ENCODE data around the gene OR8G1.
"Not testable (repeated sequence)": the region's sequence is repeated elsewhere in the genome, so short reads cannot be mapped to it uniquely, and the experiment has no call there.

OR8G1 gene
- total RNA-seq: 0 reads per million in 2 donors

- DNase-seq: no peak
These were observed at the start of gene OR8G1 for GRCh38 chr11:124240621-124241397. TSS of gene OR8G1 (plus strand) at chr11:124241095. CDS start at chr11:124249676, 8,581 bp downstream.

GRCh38 chr11:124193221-124194010 is 47.5 kb upstream of the OR8G1 start:
- no peak for DNase-seq

DNA sequence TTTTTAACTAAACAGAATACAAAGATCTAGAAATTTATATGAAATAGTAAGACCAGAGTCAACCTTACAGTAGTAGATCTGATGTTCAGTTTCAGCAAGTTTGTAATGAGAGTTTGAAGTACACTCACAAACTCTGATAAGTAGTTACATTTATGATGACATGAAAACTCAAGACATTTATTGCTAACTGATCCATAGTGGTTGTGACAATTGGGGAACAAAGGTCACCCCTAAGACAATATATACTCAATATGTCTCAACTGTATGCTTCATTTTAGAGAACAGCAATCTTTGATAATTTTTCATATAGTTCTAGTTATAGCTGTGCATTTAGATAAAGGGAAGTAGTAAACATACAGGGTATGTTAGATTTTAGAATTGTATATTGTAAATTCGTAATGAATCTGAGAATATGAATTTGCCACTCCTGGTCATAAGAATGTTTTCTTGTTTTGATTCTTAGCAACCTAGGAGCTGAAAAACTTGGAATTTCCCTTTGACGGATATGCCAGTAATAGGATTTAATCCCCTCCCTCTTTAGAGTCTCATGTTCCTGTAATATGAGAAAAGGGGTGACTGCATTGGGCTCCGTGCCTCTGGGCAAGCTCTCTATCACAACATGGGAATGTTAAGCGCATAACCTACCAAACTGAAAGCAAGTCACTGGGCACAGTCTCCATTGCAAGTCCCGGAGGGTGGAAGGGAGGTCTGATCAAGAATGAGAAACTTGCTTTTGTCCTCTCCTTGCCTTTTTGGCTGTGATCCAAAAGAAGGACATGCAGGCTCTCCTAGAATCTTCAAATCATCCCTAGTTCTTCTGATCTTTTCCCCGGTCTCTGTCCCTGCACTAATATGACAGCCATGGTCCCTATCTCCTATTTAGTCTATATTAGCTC is 46.4 kb upstream of the OR8G1 start:
- DNase-seq: no peak

GRCh38 chr11:124195189-124195734 is 45.6 kb upstream of the OR8G1 start:
- DNase-seq: no peak

DNA sequence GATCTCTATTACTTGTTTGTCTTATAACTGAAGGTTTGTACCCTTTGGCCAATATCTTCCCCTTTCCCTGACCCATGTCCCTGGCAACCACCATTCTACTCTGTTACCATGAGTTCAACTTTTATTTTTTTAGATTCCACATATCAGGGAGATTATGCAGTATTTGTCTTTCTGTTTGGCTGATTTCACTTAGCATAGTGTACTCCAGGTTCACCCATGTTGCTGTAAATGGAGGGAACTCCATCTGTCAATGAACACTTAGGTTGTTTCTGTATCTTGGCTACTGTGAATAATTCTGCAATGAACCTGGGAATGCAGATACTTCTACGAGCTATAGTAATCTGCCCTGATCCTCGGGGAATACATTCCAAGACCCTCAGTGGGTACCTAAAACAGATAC is 42.9 kb upstream of the OR8G1 start:
- no peak for DNase-seq

DNA sequence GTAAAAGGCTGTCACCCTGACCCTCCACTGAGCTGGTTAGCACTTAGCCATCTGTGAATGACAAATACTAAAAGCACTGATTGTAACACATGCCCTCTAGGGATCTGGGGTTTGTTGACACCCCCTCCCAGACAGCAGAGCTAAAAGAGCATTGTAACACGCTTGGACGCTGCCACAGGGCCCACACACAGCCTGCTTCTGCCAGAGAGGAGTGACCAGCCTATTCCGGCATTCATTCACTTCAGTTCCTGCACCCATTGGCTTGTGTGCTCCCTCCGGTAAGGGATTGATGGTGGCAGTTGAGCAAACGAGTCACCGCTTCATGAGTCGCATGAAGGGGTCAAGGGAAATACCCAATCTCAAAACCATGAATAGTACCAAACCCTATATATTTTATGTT is 42.0 kb upstream of the OR8G1 start:
- no peak for DNase-seq

- DNase-seq: no peak
These were observed 41.2 kb upstream of the OR8G1 start for GRCh38 chr11:124199702-124200101.

- DNase-seq: no peak
These were observed 40.2 kb upstream of the OR8G1 start for GRCh38 chr11:124200671-124201070.

DNA sequence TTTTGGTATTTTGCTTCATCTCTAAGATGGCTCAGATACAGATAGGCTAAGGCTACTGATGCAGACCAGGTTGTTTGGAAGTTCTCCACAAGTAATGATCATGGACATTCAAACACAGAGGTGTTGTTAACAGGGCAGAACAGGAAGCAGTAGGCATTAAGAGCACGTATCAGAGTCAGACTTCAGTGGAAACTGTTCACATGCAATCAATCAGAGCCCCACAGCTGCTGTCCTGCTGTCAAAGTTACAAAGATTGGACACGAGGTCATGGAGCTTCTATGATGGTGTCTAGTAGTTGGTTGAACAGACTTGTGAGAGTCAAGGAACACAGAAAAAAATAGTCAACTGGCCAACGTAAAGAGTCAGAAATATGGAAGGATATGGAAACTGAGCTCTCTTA is 37.9 kb upstream of the OR8G1 start:
- no peak for DNase-seq

GRCh38 chr11:124204008-124204407 is 36.9 kb upstream of the OR8G1 start:
- DNase-seq: no peak

DNA sequence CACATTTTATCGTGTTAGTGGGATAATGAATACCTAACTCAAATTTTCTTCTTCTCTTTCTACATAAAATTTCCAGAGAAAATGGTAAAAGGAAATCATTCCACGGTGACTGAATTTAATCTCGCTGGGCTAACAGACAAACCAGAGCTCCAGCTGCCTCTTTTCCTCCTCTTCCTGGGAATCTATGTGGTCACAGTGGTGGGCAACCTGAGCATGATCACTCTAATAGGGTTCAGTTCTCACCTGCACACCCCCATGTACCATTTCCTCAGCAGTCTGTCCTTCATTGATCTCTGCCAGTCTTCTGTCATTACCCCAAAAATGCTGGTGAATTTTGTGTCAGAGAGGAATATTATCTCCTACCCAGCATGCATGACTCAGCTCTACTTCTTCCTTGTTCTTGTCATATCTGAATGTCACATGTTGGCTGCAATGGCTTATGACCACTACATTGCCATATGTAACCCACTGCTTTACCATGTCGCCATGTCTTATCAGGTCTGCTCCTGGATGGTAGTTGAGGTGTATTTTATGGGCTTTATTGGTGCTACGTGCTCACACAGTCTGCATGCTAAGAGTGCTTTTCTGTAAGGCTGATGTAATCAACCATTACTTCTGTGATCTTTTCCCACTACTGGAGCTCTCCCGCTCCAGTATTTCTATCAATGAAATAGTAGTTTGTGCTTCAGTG is 33.6 kb upstream of the OR8G1 start:
- DNase-seq: no peak

DNA sequence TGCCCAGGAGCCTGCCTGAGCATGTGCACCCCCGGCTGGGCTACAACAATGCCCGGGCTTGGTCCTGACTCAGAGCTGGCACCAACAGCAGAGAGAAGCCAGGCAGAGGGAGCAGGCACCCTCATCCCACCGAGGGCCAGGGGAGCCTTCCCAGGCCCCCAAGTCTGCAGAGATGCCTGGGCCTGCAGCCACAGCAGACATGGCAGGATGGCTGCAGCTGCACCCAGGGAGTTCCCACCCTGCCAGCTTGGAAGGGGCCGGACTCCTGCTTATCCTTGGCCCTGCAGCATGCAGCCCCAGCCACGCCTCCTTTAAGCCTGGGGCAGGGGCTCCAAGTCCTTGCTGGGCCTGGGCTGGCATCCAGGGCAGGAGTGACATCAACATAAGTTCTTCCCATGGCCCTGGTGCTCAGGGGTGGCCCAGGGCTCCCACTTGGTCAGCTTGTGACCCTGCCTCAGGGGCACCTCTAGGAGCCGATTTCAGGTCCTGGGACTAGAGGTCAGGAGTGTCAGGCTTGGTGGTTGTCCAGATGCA is 31.0 kb upstream of the OR8G1 start:
- no peak for DNase-seq

DNA sequence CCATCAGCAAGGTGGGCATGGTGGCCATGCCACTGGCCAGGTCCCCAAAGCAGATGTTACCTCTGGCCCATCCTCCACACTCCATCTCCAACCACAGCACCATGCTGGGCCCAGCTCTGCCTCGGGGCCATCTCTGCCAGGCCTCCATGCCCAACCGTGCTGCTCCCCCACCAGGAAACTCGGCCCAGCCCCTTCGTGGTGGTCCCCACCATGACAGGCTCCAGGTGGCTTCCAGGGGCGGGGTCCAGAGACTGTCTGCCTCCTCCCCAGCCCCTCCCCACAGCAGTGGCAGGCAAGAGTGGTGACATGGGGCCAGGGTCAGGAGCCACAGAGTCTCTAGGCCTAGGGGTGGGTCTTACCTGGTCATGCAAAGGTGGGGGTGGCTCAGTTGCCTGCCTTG is 30.5 kb upstream of the OR8G1 start:
- no peak for DNase-seq

DNA sequence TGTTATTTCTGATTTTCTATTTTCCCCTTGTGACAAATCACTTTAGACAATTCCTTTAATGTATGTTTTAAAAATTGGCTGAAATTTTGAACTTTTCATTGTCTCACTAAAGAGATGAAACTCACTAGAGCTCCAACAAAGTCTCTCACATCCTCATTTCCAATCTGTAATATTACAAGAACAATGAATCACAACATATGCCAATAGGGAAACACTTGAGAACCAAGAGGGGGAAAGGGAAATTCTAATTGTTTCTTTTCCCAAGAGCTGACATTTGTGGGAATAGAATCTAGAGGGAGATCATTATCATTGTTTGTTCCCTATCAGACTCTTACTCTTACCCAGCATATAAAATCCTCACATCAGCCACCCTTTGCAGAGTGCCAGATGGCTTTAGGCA is 29.6 kb upstream of the OR8G1 start:
- no peak for DNase-seq

DNA sequence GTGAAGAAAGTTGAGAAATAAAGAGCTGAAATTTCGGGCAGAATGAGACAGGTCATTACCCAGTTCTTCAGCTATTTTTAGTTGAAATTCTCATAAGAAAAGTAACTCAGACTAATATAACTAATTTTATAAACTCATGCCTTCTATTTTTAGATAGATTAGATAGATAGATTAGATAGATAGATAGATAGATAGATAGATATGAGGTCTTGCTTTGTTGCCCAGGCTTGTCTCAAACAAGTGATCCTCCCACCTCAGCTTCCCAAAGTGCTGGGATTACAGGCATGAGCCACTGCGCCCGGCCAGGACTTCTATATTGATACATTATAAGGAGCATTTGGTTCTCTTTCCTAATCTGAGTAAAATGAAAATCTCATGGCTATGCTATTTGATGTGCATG is 26.9 kb upstream of the OR8G1 start:
- DNase-seq: no peak

- no peak for DNase-seq
These were observed 21.8 kb upstream of the OR8G1 start for GRCh38 chr11:124219126-124219525.

- DNase-seq: no peak
These were observed 18.5 kb upstream of the OR8G1 start for GRCh38 chr11:124222407-124222806.

- DNase-seq: not testable (repeated sequence)
These were observed 16.1 kb upstream of the OR8G1 start for GRCh38 chr11:124224618-124225423.

GRCh38 chr11:124225471-124225870 is 15.4 kb upstream of the OR8G1 start:
- no peak for DNase-seq

GRCh38 chr11:124233376-124233775 is 7.5 kb upstream of the OR8G1 start:
- no peak for DNase-seq

- no peak for DNase-seq
These were observed 2.4 kb upstream of the OR8G1 start for GRCh38 chr11:124238512-124238911.

Data from activated gamma-delta T cell (primary cell).